Stimulated activated CD4-positive, alpha-beta T cell treated with anti-CD3 and anti-CD28 coated beads, Interleukin-12 subunit alpha, Interleukin-12 subunit beta, amount 100 ng/mL, for 4 hours (primary cell): ENCODE data around the gene POLD2.
A peak's percentile ranks its signal among the peaks of the same experiment; 100 is the strongest.

Experiments used
- DNase-seq: peaks from one replicate; pipeline ENCODE4 v3.0.0-alpha.2; 2020

The POLD2 gene

GRCh38 chr7:44152971-44153947 lies 29.9 kb upstream of the POLD2 start:
- no peak for DNase-seq

GRCh38 chr7:44151956-44152355 lies 28.6 kb upstream of the POLD2 start:
- DNase-seq = no peak

- no peak for DNase-seq
These were observed 27.9 kb upstream of the POLD2 start for GRCh38 chr7:44150966-44151941.

GRCh38 chr7:44150466-44150832 lies 27.1 kb upstream of the POLD2 start:
- no peak for DNase-seq

- no peak for DNase-seq
These were observed 26.5 kb upstream of the POLD2 start for GRCh38 chr7:44149571-44150465.

GRCh38 chr7:44148961-44149536 lies 25.7 kb upstream of the POLD2 start:
- no peak for DNase-seq

- DNase-seq = no peak
These were observed 24.8 kb upstream of the POLD2 start for GRCh38 chr7:44148166-44148565.

GRCh38 chr7:44147026-44147991 lies 24.0 kb upstream of the POLD2 start:
- no peak for DNase-seq

- peak; percentile 67 for DNase-seq
These were observed 22.9 kb upstream of the POLD2 start for GRCh38 chr7:44145969-44146911.

- peak; percentile 53 for DNase-seq
These were observed 22.2 kb upstream of the POLD2 start for GRCh38 chr7:44145479-44145968.

GRCh38 chr7:44144968-44145478 lies 21.7 kb upstream of the POLD2 start:
- no peak for DNase-seq

- DNase-seq = no peak
These were observed 21.1 kb upstream of the POLD2 start for GRCh38 chr7:44144426-44144967.

- no peak for DNase-seq
These were observed 20.4 kb upstream of the POLD2 start for GRCh38 chr7:44143646-44144250.

- DNase-seq = no peak
These were observed 18.7 kb upstream of the POLD2 start for GRCh38 chr7:44142028-44142427.

GRCh38 chr7:44141221-44141850 lies 18.0 kb upstream of the POLD2 start, which contains the start of gene MYL7:
Gene MYL7, minus strand, starts transcription at chr7:44141332. Its CDS starts 27 bp downstream, at chr7:44141305.
- no peak for DNase-seq

- no peak for DNase-seq
These were observed 17.0 kb upstream of the POLD2 start for GRCh38 chr7:44140341-44140740.

- DNase-seq = no peak
These were observed 16.1 kb upstream of the POLD2 start for GRCh38 chr7:44139311-44140010.
